GM12891 (cell line): ENCODE results near the gene ADAMTSL1.

Source experiments
- DNase-seq: peaks from one replicate; pipeline ENCODE4 v3.0.0; 2011; ENCODE audit warnings: low spot score; ENCODE audit not compliant: insufficient read length
- FAIRE-seq: peaks from 2 replicates; lab custom pipeline; 2011; peaks lifted over from hg19 to GRCh38; lab: Jason Lieb, UNC
- PAX5 ChIP-seq: IDR thresholded peaks from 2 replicates; pipeline ENCODE4 v1.6.1; 2011; ENCODE audit warnings: low read length, moderate library complexity, mild to moderate bottlenecking; ENCODE audit not compliant: insufficient read depth, severe bottlenecking
- POLR2A ChIP-seq: IDR thresholded peaks from 2 replicates; pipeline ENCODE4 v1.6.1; 2011; ENCODE audit warnings: low read depth, low read length, control low read depth
- POLR2AphosphoS5 ChIP-seq: IDR thresholded peaks from 2 replicates; pipeline ENCODE4 v1.6.1; 2011; ENCODE audit warnings: low read depth, low read length, control low read depth
- POU2F2 ChIP-seq: IDR thresholded peaks from 2 replicates; pipeline ENCODE4 v1.6.1; 2011; ENCODE audit warnings: low read depth, mild to moderate bottlenecking, control low read depth, low read length, moderate library complexity
- SPI1 ChIP-seq: IDR thresholded peaks from 2 replicates; pipeline ENCODE4 v1.6.1; 2011; ENCODE audit warnings: low read depth, low read length, control low read depth
- TAF1 ChIP-seq: IDR thresholded peaks from 2 replicates; pipeline ENCODE4 v1.6.1; 2011; ENCODE audit warnings: low read depth, low read length, control low read depth

ADAMTSL1 gene

DNA sequence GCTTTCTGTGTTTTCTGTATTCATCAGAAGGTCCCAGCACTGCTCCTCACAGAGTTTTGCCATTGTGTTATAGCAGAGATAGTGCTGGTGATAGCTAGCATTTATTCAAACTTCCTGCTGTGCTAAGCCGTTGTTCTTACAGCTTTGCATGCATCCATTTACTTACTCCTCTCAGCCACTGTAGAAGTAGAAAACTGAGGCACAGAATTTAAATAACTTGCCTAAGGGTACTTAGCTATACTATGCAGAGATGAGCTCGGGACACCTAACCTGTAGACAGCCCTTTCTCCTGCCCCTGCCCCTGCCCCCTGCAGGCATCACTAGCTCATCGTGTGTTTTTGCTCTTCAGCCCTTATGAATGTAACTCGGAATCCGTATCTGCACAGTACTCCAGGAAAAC is 331.4 kb downstream of the ADAMTSL1 start:
- FAIRE-seq = no peak
- DNase-seq = no peak

DNA sequence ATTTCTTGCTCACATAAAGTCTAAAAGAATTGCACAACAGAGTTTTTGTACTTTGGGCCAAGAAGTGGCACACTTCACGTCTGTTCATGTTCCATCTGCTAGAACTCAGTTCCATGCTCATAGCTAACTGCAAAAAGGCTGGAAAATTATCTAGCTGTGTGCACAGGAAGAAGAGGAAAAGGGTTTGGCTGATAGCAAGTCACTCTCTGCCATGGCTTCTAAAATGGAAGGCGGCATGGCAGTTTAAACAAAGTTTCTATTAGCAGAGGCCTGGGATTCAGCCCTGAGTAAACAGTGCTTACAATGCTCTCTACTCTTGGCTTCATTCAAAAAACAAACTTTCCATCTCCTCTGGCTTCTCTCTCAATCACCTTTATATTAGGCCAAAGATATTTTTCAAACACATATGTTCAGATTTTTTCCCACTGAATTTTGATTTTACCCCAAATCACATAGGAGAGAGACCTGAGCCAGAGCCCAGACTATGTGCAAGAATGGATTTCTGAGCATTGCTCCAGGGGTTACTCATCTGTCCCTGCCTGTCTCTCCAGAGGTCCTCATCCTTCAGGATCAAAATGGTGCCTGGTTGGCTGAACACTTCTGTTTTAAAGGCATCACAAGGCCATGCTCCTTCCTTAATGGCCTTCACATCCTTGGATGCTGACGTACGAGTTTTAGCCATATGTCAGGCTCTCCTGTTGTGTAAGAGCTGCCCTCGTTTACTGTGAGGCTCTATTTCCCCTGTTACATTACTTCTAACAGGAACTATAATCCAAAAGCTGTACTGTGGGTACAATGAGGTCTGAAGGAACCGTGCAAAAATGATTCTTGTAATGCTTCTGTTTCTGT is 332.5 kb downstream of the ADAMTSL1 start:
- TF ChIP-seq PAX5 (no peak), SPI1 (no peak), POLR2AphosphoS5 (no peak), TAF1 (no peak), POU2F2 (no peak), POLR2A (no peak)
- no peak for FAIRE-seq
- DNase-seq = no peak

More for the DNA sequence above, 331.4 kb downstream of the ADAMTSL1 start:
- no peak for TF ChIP-seq TAF1
- no peak for TF ChIP-seq PAX5
- TF ChIP-seq POLR2A = no peak
- no peak for TF ChIP-seq POLR2AphosphoS5
- no peak for TF ChIP-seq SPI1
- TF ChIP-seq POU2F2 = no peak

DNA sequence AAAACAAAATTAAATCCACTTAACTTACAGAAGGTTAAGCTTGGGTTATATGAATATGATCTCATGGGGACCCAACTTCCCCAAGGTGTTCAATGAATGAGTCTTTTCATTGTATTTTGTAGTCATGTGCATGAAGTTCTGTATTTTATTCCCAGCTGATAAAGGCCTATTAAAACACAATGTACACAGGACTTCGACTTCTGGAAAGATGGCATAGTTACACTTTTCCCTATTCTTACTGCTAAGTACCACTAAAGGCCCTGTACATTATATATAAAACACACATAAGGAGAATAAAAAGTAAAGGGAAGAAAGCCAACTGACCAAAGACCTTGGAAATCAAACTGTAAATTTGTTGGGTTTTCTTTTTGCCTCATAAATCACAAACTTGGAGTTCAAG is 336.6 kb downstream of the ADAMTSL1 start:
- no peak for TF ChIP-seq PAX5
- DNase-seq (no peak), FAIRE-seq (no peak)

DNA sequence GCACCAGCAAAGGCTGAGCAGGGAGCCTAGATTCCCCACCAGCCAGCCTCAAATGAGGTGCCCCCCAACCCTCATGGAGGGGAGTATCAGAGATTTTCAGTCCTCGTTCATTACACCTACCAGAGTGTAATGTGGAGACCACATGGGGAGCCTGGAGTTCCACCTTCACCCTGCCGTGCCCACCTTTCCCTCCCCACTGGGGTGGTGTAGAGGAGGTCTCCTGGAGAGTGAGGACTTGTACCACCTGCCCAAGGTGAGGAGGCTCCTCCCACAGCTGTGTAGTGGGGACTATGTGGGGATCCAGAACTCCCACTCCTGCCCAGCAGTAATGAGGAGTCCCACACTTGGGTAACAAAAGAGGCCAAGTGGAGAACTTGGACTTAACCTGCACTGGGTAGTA is 337.2 kb downstream of the ADAMTSL1 start:
- DNase-seq = no peak
- no peak for FAIRE-seq
- TF ChIP-seq TAF1 = no peak
- TF ChIP-seq PAX5 = no peak
- TF ChIP-seq POLR2A = no peak
- TF ChIP-seq SPI1 = no peak
- TF ChIP-seq POLR2AphosphoS5 = no peak
- TF ChIP-seq POU2F2 = no peak

DNA sequence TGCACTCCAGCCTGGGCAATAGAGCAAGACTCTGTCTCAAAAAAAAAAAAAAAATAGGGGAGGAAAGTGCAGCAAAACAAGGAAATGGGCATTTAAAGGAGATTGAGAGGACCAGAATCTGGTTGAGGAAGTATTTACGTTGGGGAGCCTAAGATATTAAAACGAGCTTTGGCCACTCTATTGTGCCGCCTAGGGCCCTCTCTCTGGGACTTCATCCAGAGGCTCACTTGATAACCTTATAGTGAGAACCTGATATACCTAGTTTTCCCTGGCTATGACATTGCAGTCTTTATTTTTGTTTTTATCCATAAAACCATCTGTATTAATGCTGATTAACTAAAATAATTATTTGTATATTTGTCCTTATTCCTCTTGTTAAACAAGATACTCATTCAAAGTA is 345.5 kb downstream of the ADAMTSL1 start:
- no peak for FAIRE-seq
- TF ChIP-seq TAF1 = no peak
- no peak for TF ChIP-seq PAX5
- TF ChIP-seq SPI1 = no peak
- no peak for TF ChIP-seq POLR2A
- TF ChIP-seq POLR2AphosphoS5 = no peak
- no peak for TF ChIP-seq POU2F2
- no peak for DNase-seq

DNA sequence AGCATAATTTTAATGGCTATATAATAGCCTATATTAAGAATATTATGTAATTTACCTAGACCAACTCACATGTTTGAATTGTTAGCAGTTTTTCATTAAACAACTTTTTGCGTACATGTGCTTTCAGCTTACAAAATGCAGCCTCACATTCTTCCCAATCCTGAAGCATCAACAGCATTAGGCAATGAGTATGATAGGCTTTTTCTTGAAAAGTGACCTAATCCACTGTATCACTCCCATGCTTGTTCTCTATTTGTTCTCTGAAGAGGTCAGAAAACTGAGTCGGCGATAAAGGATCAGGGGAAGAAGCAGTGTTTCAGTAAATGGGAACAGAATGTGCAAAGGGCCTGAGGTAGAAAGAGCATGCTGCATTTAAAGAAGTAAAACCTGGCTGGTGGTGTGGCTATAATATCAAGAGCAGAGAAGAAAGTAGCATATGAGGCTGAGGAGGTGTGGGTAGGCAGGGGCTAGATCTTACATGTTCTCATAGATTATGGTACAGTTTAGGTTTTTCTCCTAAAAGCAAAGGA is 346.7 kb downstream of the ADAMTSL1 start:
- FAIRE-seq = no peak
- TF ChIP-seq POLR2A (no peak), POLR2AphosphoS5 (no peak), SPI1 (no peak), PAX5 (no peak), POU2F2 (no peak), TAF1 (no peak)
- no peak for DNase-seq

DNA sequence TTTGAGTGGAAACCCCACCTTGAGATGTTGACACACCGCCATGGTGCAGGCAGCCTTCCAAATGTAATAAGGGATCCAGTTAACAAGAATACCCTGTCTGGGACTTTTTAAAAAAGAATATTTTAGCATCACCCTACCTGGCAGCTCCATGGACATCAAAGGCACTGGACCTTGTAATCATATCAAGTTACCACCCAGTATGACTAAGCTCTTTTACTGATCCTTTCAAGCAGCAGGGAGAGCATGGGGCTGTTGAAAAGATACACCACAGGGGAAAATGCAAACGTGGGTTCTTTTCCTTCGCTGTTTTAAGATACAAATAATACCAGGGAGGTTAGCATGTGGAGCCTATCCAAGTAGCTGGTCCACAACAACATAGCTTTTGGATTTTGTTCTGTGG is 347.8 kb downstream of the ADAMTSL1 start:
- TF ChIP-seq TAF1 (no peak), SPI1 (no peak), PAX5 (no peak), POU2F2 (no peak), POLR2A (no peak), POLR2AphosphoS5 (no peak)
- FAIRE-seq = no peak
- no peak for DNase-seq

DNA sequence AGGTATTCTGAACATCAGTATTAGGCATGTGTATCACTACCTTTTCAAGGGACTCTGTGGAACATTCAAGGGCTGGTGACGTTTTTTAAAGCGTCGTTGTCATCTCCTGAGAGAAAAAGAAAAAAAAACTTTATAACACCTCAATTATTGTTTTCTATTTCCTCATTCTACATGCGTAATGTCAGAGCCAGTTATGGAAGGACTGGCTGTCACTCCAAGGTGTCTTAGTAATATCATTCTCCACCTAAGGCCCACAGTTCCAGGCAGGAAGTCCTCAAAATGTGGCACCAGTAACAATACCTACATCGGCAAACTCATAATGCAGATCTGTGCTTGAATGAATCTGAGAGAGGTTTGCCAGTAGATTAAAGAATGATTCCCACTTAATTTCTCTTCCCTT is 348.9 kb downstream of the ADAMTSL1 start:
- DNase-seq = no peak
- no peak for FAIRE-seq
- TF ChIP-seq POLR2A = no peak
- no peak for TF ChIP-seq TAF1
- no peak for TF ChIP-seq POU2F2

DNA sequence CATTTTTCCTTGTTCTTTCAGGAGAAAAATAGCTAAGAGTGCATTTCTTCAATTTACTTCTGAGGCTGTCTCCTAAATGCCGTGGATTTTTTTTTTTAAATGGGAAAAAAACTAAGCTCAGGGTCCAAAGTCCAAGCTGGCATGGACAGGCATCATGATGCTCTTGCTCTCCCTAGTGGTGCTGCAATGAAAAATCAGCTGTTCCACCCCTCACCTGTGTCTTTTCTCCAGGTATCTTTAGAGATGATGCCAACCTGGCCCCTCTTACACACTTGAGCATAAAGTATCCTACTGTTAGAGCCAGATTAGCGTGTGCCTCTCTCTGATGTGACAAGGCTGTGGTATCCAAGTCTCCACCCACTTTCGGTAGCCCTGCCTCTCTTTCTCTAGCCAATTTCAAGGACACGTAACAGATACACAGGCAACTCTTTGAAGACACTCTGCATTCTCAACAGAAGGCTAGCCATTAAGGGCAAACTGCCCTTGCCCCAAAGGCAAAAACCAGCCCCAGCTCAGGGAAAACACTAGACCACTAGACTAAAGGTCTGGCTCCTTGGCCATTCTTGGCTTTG is 350.2 kb downstream of the ADAMTSL1 start:
- FAIRE-seq = no peak
- no peak for DNase-seq

More for the DNA sequence above, 350.2 kb downstream of the ADAMTSL1 start:
- TF ChIP-seq POU2F2 = no peak
- TF ChIP-seq PAX5 = no peak
- TF ChIP-seq POLR2AphosphoS5 = no peak
- TF ChIP-seq POLR2A = no peak
- TF ChIP-seq SPI1 = no peak
- TF ChIP-seq TAF1 = no peak
